Endothelial cell (in vitro differentiated cells): ENCODE measurements around the gene AKR1C1. TPM values are rescaled to one million over a fixed set of nuclear protein-coding genes. Genes with fewer than 3 reads are reported as not detected.
"Not testable (repeated sequence)": the region's sequence is repeated elsewhere in the genome, so short reads cannot be mapped to it uniquely, and the experiment has no call there.

ENCODE experiments used
- DNase-seq: peaks from one replicate; pipeline ENCODE4 v3.0.0; 2021; ENCODE audit warnings: low spot score
- H3K27ac Mint-ChIP-seq: one replicate; pipeline ENCODE4 v1.8.0; 2021; ENCODE audit warnings: mixed read lengths, inconsistent platforms; ENCODE audit not compliant: unreplicated experiment
- H3K27me3 Mint-ChIP-seq: one replicate; pipeline ENCODE4 v1.8.0; 2021; ENCODE audit warnings: mild to moderate bottlenecking, moderate library complexity, mixed read lengths, inconsistent platforms; ENCODE audit not compliant: unreplicated experiment
- H3K36me3 Mint-ChIP-seq: one replicate; pipeline ENCODE4 v1.8.0; 2021; ENCODE audit warnings: mild to moderate bottlenecking, low read depth, mixed read lengths, inconsistent platforms; ENCODE audit not compliant: unreplicated experiment
- H3K4me1 Mint-ChIP-seq: one replicate; pipeline ENCODE4 v1.8.0; 2021; ENCODE audit warnings: mild to moderate bottlenecking, mixed read lengths, inconsistent platforms; ENCODE audit not compliant: unreplicated experiment
- H3K4me3 Mint-ChIP-seq: one replicate; pipeline ENCODE4 v1.8.0; 2021; ENCODE audit warnings: mild to moderate bottlenecking, mixed read lengths, inconsistent platforms; ENCODE audit not compliant: unreplicated experiment
- H3K9me3 Mint-ChIP-seq: one replicate; pipeline ENCODE4 v1.8.0; 2021; ENCODE audit warnings: mixed read lengths, inconsistent platforms; ENCODE audit not compliant: unreplicated experiment
- CTCF ChIP-seq: fragments of 200-600 bp; sonication (generic); IDR thresholded peaks from one replicate; pipeline ENCODE4 v1.5.0; 2021; ENCODE audit warnings: antibody characterized with exemption; ENCODE audit not compliant: unreplicated experiment
- total RNA-seq: library from RNA; stranded (reverse); fragmentation: NEBNext Ultra II Directional; extraction: Animal tissue kit (Norgen Biotek cat#: 25700); gene quantifications from one replicate; pipeline ENCODE4 v1.2.1, GENCODE V29; 2021; ENCODE audit not compliant: unreplicated experiment

Gene AKR1C1
- total RNA-seq, 1 donor from 2014 or later, result 1.6 TPM

GRCh38 chr10:4998671-4999070 lies 35.5 kb downstream of the AKR1C1 start:
- Mint-ChIP-seq H3K36me3 (no peaks in the 10 kb centered on the region), H3K27me3 (no peaks in the 10 kb centered on the region), H3K27ac (no peak overlapping the region), H3K4me3 (no peak overlapping the region), H3K9me3 (no peaks in the 10 kb centered on the region), H3K4me1 (no peaks in the 10 kb centered on the region)
- TF ChIP-seq CTCF, result no peak
- no peak for DNase-seq

GRCh38 chr10:5002013-5002727 lies 39.0 kb downstream of the AKR1C1 start:
- no peaks in the 10 kb centered on the region for H3K4me1 Mint-ChIP-seq

GRCh38 chr10:5003127-5004029 lies 40.2 kb downstream of the AKR1C1 start, which contains the start of gene AKR1C2:
AKR1C2 (minus strand) TSS chr10:5003857; CDS start chr10:5003835, 22 bp downstream.
- not testable (repeated sequence) for H3K27ac Mint-ChIP-seq, H3K4me1 Mint-ChIP-seq, H3K27me3 Mint-ChIP-seq, H3K36me3 Mint-ChIP-seq, H3K4me3 Mint-ChIP-seq, H3K9me3 Mint-ChIP-seq, DNase-seq

More at GRCh38 chr10:5002013-5002727, 39.0 kb downstream of the AKR1C1 start:
- no peaks in the 10 kb centered on the region for H3K27me3 Mint-ChIP-seq
- no peaks in the 10 kb centered on the region for H3K36me3 Mint-ChIP-seq
- no peak overlapping the region for H3K4me3 Mint-ChIP-seq
- no peaks in the 10 kb centered on the region for H3K9me3 Mint-ChIP-seq
- no peak for TF ChIP-seq CTCF
- no peak overlapping the region for H3K27ac Mint-ChIP-seq
- no peak for DNase-seq

- H3K9me3 Mint-ChIP-seq, H3K4me1 Mint-ChIP-seq, H3K27ac Mint-ChIP-seq, H3K4me3 Mint-ChIP-seq, DNase-seq, H3K27me3 Mint-ChIP-seq, H3K36me3 Mint-ChIP-seq: not testable (repeated sequence)
Observed at GRCh38 chr10:5004030-5004385, 40.8 kb downstream of the AKR1C1 start.

GRCh38 chr10:5004501-5004900 lies 41.3 kb downstream of the AKR1C1 start:
- H3K27me3 Mint-ChIP-seq, H3K9me3 Mint-ChIP-seq, H3K4me3 Mint-ChIP-seq, H3K4me1 Mint-ChIP-seq, H3K36me3 Mint-ChIP-seq, H3K27ac Mint-ChIP-seq, DNase-seq: not testable (repeated sequence)

GRCh38 chr10:5008857-5009548 lies 45.8 kb downstream of the AKR1C1 start:
- not testable (repeated sequence) for H3K36me3 Mint-ChIP-seq, H3K27ac Mint-ChIP-seq, H3K9me3 Mint-ChIP-seq, DNase-seq, H3K4me3 Mint-ChIP-seq, H3K27me3 Mint-ChIP-seq, H3K4me1 Mint-ChIP-seq

GRCh38 chr10:5010043-5010442 lies 46.8 kb downstream of the AKR1C1 start:
- not testable (repeated sequence) for H3K36me3 Mint-ChIP-seq, H3K4me1 Mint-ChIP-seq, H3K9me3 Mint-ChIP-seq, DNase-seq, H3K4me3 Mint-ChIP-seq, H3K27me3 Mint-ChIP-seq, H3K27ac Mint-ChIP-seq

GRCh38 chr10:5011392-5011791 lies 48.2 kb downstream of the AKR1C1 start:
- H3K27ac Mint-ChIP-seq, DNase-seq, H3K9me3 Mint-ChIP-seq, H3K4me1 Mint-ChIP-seq, H3K27me3 Mint-ChIP-seq, H3K36me3 Mint-ChIP-seq, H3K4me3 Mint-ChIP-seq: not testable (repeated sequence)
